Thymus (tissue), 11 donors: Measurements from ENCODE around the gene EGFR. TPM values are rescaled to one million over a fixed set of nuclear protein-coding genes. Genes with fewer than 3 reads are reported as not detected.

Experiments used
- DNase-seq, 9 donors: peaks; one replicate each; pipeline ENCODE4 v3.0.0-alpha.2; 2013; ENCODE audit warnings: low spot score in 9 of 9, low read depth in 6 of 9, missing footprints in 1 of 9
- H3K27ac ChIP-seq, 2 donors: one replicate each; pipeline ENCODE4 v1.5.1; 2013; ENCODE audit warnings: control low read depth in 1 of 2, low read depth in 1 of 2, low read length in 1 of 2, mild to moderate bottlenecking in 1 of 2, moderate library complexity in 1 of 2
- H3K27me3 ChIP-seq, 2 donors: one replicate each; pipeline ENCODE4 v1.5.1; 2013; ENCODE audit warnings: low read length in 1 of 2; ENCODE audit not compliant: control insufficient read depth in 2 of 2, insufficient read depth in 1 of 2
- H3K36me3 ChIP-seq, 2 donors: one replicate each; pipeline ENCODE4 v1.5.1; 2013; ENCODE audit warnings: low read length in 1 of 2, mild to moderate bottlenecking in 1 of 2, moderate library complexity in 1 of 2; ENCODE audit not compliant: control insufficient read depth in 2 of 2, insufficient read depth in 2 of 2
- H3K4me1 ChIP-seq, 2 donors: one replicate each; pipeline ENCODE4 v1.5.1; 2013; ENCODE audit warnings: low read length in 2 of 2; ENCODE audit not compliant: control insufficient read depth in 2 of 2, insufficient read depth in 2 of 2
- H3K4me3 ChIP-seq, 2 donors: one replicate each; pipeline ENCODE4 v1.5.1; 2013; ENCODE audit warnings: low read length in 2 of 2, control low read depth in 1 of 2, mild to moderate bottlenecking in 1 of 2
- H3K9me3 ChIP-seq, 2 donors: one replicate each; pipeline ENCODE4 v1.5.1; 2013; ENCODE audit warnings: low read length in 1 of 2, mild to moderate bottlenecking in 1 of 2; ENCODE audit not compliant: control insufficient read depth in 2 of 2, insufficient read depth in 1 of 2
- WGBS: extraction: QIAGEN DNeasy Blood & Tissue Kit; methylation state at CpG from one replicate; pipeline ENCODE4 v1.1.7; 2013; 5-methylcytosine and 5-hydroxymethylcytosine counted together
- polyA plus RNA-seq: library from polyadenylated mRNA; stranded (reverse); fragments of 200-250 nt; gene quantifications from one replicate; pipeline ENCODE4 v1.2.3, GENCODE V29; 2013
- total RNA-seq: library from RNA; stranded (reverse); fragments of 120-200 nt; gene quantifications from one replicate; pipeline ENCODE4 v1.2.4, GENCODE V29; 2013
- donor health status: healthy.

Gene EGFR
- total and polyA plus RNA-seq, 2 donors, result 14.2 to 19.5 TPM

GRCh38 chr7:55099066-55099820 is 80.4 kb downstream of the EGFR start:
- H3K4me3 ChIP-seq, result no peak overlapping the region
- no peak for DNase-seq
- no peaks in the 10 kb centered on the region for H3K36me3 ChIP-seq
- peak overlapping the region in 1 of 2 donors; percentile 46 for H3K27ac ChIP-seq
- peaks cover 0 to 2% of the 10 kb centered on the region in 2 donors for H3K9me3 ChIP-seq
- peaks cover 0 to 6% of the 10 kb centered on the region in 2 donors for H3K4me1 ChIP-seq
- WGBS, result 86% methylated on average over 9 of the region's 9 CpGs
- peaks cover 0 to 4% of the 10 kb centered on the region in 2 donors for H3K27me3 ChIP-seq

- Histone ChIP-seq H3K4me3 (no peak overlapping the region), H3K36me3 (no peaks in the 10 kb centered on the region), H3K27ac (peak overlapping the region; percentile 67 to 68), H3K9me3 (peaks cover 0 to 2% of the 10 kb centered on the region in 2 donors), H3K27me3 (peaks cover 0 to 7% of the 10 kb centered on the region in 2 donors), H3K4me1 (peaks cover 0 to 8% of the 10 kb centered on the region in 2 donors)
- 78% methylated on average over 8 of the region's 8 CpGs for WGBS
- no peak for DNase-seq
Measured at GRCh38 chr7:55099821-55100543, 81.2 kb downstream of the EGFR start.

GRCh38 chr7:55100544-55101327 is 81.9 kb downstream of the EGFR start:
- WGBS, result 75% methylated on average over 21 of the region's 21 CpGs
- Histone ChIP-seq H3K4me1 (peaks cover 0 to 8% of the 10 kb centered on the region in 2 donors), H3K4me3 (no peak overlapping the region), H3K27me3 (peaks cover 0 to 7% of the 10 kb centered on the region in 2 donors), H3K9me3 (peaks cover 0 to 2% of the 10 kb centered on the region in 2 donors), H3K27ac (peak overlapping the region; percentile 46 to 68), H3K36me3 (no peaks in the 10 kb centered on the region)
- no peak for DNase-seq

GRCh38 chr7:55101359-55101758 is 82.5 kb downstream of the EGFR start:
- Histone ChIP-seq H3K9me3 (peaks cover 0 to 2% of the 10 kb centered on the region in 2 donors), H3K27me3 (peaks cover 0 to 7% of the 10 kb centered on the region in 2 donors), H3K4me3 (no peak overlapping the region), H3K36me3 (no peaks in the 10 kb centered on the region), H3K4me1 (peaks cover 0 to 8% of the 10 kb centered on the region in 2 donors), H3K27ac (peak overlapping the region; percentile 46 to 68)
- no peak for DNase-seq
- WGBS, result 81% methylated on average over 9 of the region's 9 CpGs

GRCh38 chr7:55104123-55104522 is 85.3 kb downstream of the EGFR start:
- peaks cover 0 to 6% of the 10 kb centered on the region in 2 donors for H3K27me3 ChIP-seq
- peaks cover 0 to 15% of the 10 kb centered on the region in 2 donors for H3K4me1 ChIP-seq
- DNase-seq, result no peak
- H3K4me3 ChIP-seq, result no peak overlapping the region
- H3K36me3 ChIP-seq, result no peaks in the 10 kb centered on the region
- 96% methylated on average over 12 of the region's 12 CpGs for WGBS
- peaks cover 0 to 2% of the 10 kb centered on the region in 2 donors for H3K9me3 ChIP-seq
- H3K27ac ChIP-seq, result peak overlapping the region in 1 of 2 donors; percentile 21

DNA sequence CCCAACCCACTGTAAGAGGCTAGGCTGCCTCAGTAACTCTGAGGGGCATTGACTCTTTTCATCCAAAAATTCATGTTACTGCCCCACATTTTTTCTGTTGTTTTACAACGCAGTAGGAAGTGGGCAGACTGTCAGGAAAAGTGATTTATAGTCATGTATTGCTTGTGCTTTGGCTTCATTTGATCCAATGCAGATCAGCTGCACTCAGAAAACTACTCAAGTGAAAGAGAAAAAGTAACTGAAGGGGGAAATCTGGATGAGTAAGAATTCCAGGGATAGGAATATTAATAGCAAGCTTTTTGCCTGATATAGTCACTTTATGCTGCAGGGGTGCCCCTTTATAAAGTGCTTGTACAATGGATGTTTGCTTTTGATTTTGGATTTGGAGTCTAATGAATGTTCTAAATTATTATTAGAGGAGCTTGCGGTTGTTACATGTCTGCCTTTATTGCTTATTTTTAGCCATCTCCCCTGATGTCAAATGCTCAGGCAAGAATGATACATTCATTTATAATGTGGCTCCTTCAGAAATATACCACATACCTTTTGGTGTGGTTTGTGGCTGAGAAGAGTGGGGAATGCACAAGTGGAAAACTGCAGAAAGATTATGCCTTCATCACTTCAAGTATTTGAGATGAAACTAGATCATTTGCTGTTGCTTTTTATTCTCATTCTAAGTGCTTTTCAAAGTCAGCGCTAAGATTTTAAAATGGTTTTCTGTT is 86.1 kb downstream of the EGFR start:
- H3K4me1 ChIP-seq, result peaks cover 0 to 14% of the 10 kb centered on the region in 2 donors
- WGBS, result 39% methylated on average over 3 of the region's 3 CpGs
- H3K27me3 ChIP-seq, result peaks cover 0 to 6% of the 10 kb centered on the region in 2 donors
- no peak overlapping the region for H3K4me3 ChIP-seq
- peaks cover 0 to 2% of the 10 kb centered on the region in 2 donors for H3K9me3 ChIP-seq
- no peak overlapping the region for H3K27ac ChIP-seq
- no peak for DNase-seq
- no peaks in the 10 kb centered on the region for H3K36me3 ChIP-seq

DNA sequence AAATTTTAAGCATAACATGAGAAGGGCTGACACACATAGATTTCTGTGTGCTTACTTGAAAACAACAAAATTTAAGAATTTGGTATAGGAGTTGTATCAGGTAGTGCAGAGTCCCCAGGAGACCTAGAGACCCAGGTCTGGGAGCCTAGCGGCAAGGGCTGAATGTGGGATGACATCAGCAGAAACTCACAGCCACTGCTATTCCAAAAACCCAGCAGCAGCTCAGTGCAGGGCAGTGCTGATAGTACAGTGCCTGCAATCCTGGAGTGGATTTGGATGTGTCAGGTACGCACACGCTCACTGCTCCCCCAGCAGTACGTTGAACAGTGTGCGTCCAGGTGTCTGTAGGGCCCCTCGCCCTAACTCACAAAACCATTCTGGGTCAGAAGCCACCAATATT is 87.1 kb downstream of the EGFR start:
- Histone ChIP-seq H3K9me3 (peaks cover 0 to 2% of the 10 kb centered on the region in 2 donors), H3K4me3 (no peak overlapping the region), H3K36me3 (no peaks in the 10 kb centered on the region), H3K27me3 (peaks cover 0 to 6% of the 10 kb centered on the region in 2 donors), H3K4me1 (peaks cover 0 to 15% of the 10 kb centered on the region in 2 donors), H3K27ac (peak overlapping the region in 1 of 2 donors; percentile 54)
- no peak for DNase-seq
- 98% methylated on average over 6 of the region's 6 CpGs for whole genome bisulfite sequencing

GRCh38 chr7:55107946-55108345 is 89.1 kb downstream of the EGFR start:
- no peak overlapping the region for H3K4me3 ChIP-seq
- H3K9me3 ChIP-seq, result peaks cover 0 to 2% of the 10 kb centered on the region in 2 donors
- H3K27ac ChIP-seq, result no peak overlapping the region
- WGBS, result 97% methylated on average over 4 of the region's 4 CpGs
- H3K4me1 ChIP-seq, result peaks cover 0 to 23% of the 10 kb centered on the region in 2 donors
- H3K27me3 ChIP-seq, result peaks cover 0 to 6% of the 10 kb centered on the region in 2 donors
- DNase-seq, result no peak
- no peaks in the 10 kb centered on the region for H3K36me3 ChIP-seq
